GM12878 (cell line): Measurements from ENCODE around the gene FOXN4. TPM values are rescaled to one million over a fixed set of nuclear protein-coding genes. Genes with fewer than 3 reads are reported as not detected.

ENCODE experiments used
- ATAC-seq: fragments of 200-7000 bp; cut with Tn5 transposase; 3 replicates; pipeline ENCODE4 v1.9.1; 2020; ENCODE audit warnings: mild to moderate bottlenecking, moderate library complexity
- BruUV-seq: library from RNA; stranded (reverse); fragments of 400-500 nt; replicated peaks from 2 replicates; lab custom pipeline; 2021; lab: Mats Ljungman, UMichigan
- CTCF ChIA-PET: fragments of 300-600 bp; sonication (Branson Sonifier 250); formaldehyde crosslinking; extraction: SDS; loops from one replicate; lab custom pipeline; 2021; ENCODE audit warnings: inconsistent platforms; lab: Yijun Ruan, JAX
- POLR2A ChIA-PET: fragments of 350-600 bp; formaldehyde crosslinking; extraction: SDS; loops from one replicate; lab custom pipeline; 2021; ENCODE audit warnings: inconsistent platforms; lab: Charles Lee
- RAD21 ChIA-PET: fragments of 300-600 bp; sonication (Branson Sonifier 250); formaldehyde crosslinking; loops from one replicate; lab custom pipeline; 2023; ENCODE audit warnings: antibody characterized with exemption; ENCODE audit not compliant: unreplicated experiment; lab: Charles Lee
- SMC1A ChIA-PET: fragments of 300-600 bp; sonication (Branson Sonifier 250); formaldehyde crosslinking; loops from one replicate; lab custom pipeline; 2023; ENCODE audit not compliant: unreplicated experiment, uncharacterized antibody; lab: Charles Lee
- DNase-seq: peaks from one replicate; pipeline ENCODE4 v3.0.0-alpha.2; 2011; ENCODE audit warnings: low read depth, low spot score
- FAIRE-seq: peaks from 3 replicates; lab custom pipeline; 2011; peaks lifted over from hg19 to GRCh38; lab: Jason Lieb, UNC
- H2AFZ ChIP-seq: 2 replicates; pipeline ENCODE4 v1.6.0; 2011; ENCODE audit warnings: low read depth, low read length, control low read depth; ENCODE audit not compliant: control insufficient read depth
- H3K27ac ChIP-seq: 2 replicates; pipeline ENCODE4 v1.5.1; 2011; ENCODE audit warnings: control low read depth; ENCODE audit not compliant: control insufficient read depth, insufficient read depth
- H3K27me3 ChIP-seq, 2 experiments: replicated peaks in 1 of 2; 2 replicates each; pipeline versions ENCODE4 v1.6.0 to v1.6.1; 2011; ENCODE audit warnings: low read length in 1 of 2; ENCODE audit not compliant: control insufficient read depth in 2 of 2, insufficient read depth in 2 of 2
- H3K36me3 ChIP-seq, 2 experiments: 2 replicates each; pipeline ENCODE4 v1.5.1; 2011; ENCODE audit warnings: low read length in 1 of 2; ENCODE audit not compliant: control insufficient read depth in 2 of 2, insufficient read depth in 2 of 2
- H3K4me1 ChIP-seq: 2 replicates; pipeline ENCODE4 v1.6.1; 2011; ENCODE audit warnings: mild to moderate bottlenecking, low read length, moderate library complexity, mixed read lengths; ENCODE audit not compliant: control insufficient read depth, insufficient read depth
- H3K4me2 ChIP-seq: 2 replicates; pipeline ENCODE4 v1.6.0; 2011; ENCODE audit warnings: control low read depth; ENCODE audit not compliant: control insufficient read depth, insufficient read depth
- H3K4me3 ChIP-seq: fragments of 200-600 bp; sonication (generic); 2 replicates; pipeline ENCODE4 v1.5.1; 2016
- H3K79me2 ChIP-seq: 2 replicates; pipeline ENCODE4 v1.6.0; 2011; ENCODE audit warnings: low read length; ENCODE audit not compliant: control insufficient read depth, insufficient read depth
- H3K9ac ChIP-seq: 2 replicates; pipeline ENCODE4 v1.8.0; 2011; ENCODE audit warnings: low read length, control low read depth, mixed read lengths; ENCODE audit not compliant: control insufficient read depth, insufficient read depth
- H3K9me3 ChIP-seq: replicated peaks from 3 replicates; pipeline ENCODE4 v1.5.1; 2011; ENCODE audit warnings: mild to moderate bottlenecking, low read length; ENCODE audit not compliant: control insufficient read depth, insufficient read depth
- H4K20me1 ChIP-seq: 2 replicates; pipeline ENCODE4 v1.6.0; 2011; ENCODE audit not compliant: control insufficient read depth, insufficient read depth
- CBX3 ChIP-seq: fragments of 200-600 bp; sonication (generic); IDR thresholded peaks from 2 replicates; pipeline ENCODE4 v1.6.1; 2016; ENCODE audit warnings: low read depth, borderline replicate concordance
- JUND ChIP-seq: IDR thresholded peaks from 2 replicates; pipeline ENCODE4 v1.6.1; 2012; ENCODE audit warnings: low read depth, mild to moderate bottlenecking, low read length, improper control_type of control experiment, moderate library complexity
- MAX ChIP-seq: IDR thresholded peaks from 2 replicates; pipeline ENCODE4 v1.6.1; 2012; ENCODE audit warnings: low read depth, low read length, improper control_type of control experiment
- MTA3 ChIP-seq: IDR thresholded peaks from 2 replicates; pipeline ENCODE4 v1.6.1; 2012; ENCODE audit warnings: low read length, inconsistent platforms, borderline replicate concordance
- NBN ChIP-seq: fragments of 450-650 bp; IDR thresholded peaks from 2 replicates; pipeline ENCODE4 v1.6.1; 2016
- NR2C2 ChIP-seq: IDR thresholded peaks from 2 replicates; pipeline ENCODE4 v1.6.1; 2011; ENCODE audit warnings: borderline replicate concordance, low read depth; ENCODE audit not compliant: control insufficient read depth, insufficient read length
- RAD51 ChIP-seq: fragments of 450-650 bp; IDR thresholded peaks from 2 replicates; pipeline ENCODE4 v1.6.1; 2016; ENCODE audit warnings: moderate library complexity, mild to moderate bottlenecking, inconsistent platforms
- SIX5 ChIP-seq: IDR thresholded peaks from 2 replicates; pipeline ENCODE4 v1.6.1; 2011; ENCODE audit warnings: mild to moderate bottlenecking, low read depth, low read length, moderate library complexity; ENCODE audit not compliant: severe bottlenecking
- SP1 ChIP-seq: IDR thresholded peaks from one replicate; pipeline ENCODE4 v1.6.1; 2011; ENCODE audit warnings: low read depth, low read length
- STAT3 ChIP-seq: IDR thresholded peaks from 2 replicates; pipeline ENCODE4 v1.6.1; 2011; ENCODE audit warnings: low read depth, low read length, improper control_type of control experiment
- USF1 ChIP-seq: IDR thresholded peaks from 2 replicates; pipeline ENCODE4 v1.6.1; 2011; ENCODE audit warnings: borderline replicate concordance, low read depth, mild to moderate bottlenecking, moderate library complexity, mixed read lengths, low read length; ENCODE audit not compliant: insufficient read depth; ENCODE audit errors: extremely low read length
- YBX1 ChIP-seq: fragments of 450-650 bp; IDR thresholded peaks from 2 replicates; pipeline ENCODE4 v1.6.1; 2016; ENCODE audit warnings: antibody characterized with exemption
- WGBS: methylation state at CpG from one replicate; pipeline ENCODE4 v1.1.6; 2016; ENCODE audit warnings: low lambda C conversion rate; ENCODE audit not compliant: insufficient replicate concordance, insufficient coverage; ENCODE audit errors: missing lambda C conversion rate; 5-methylcytosine and 5-hydroxymethylcytosine counted together
- in situ Hi-C: fragments of 300-500 bp; cut with MboI; formaldehyde crosslinking; loops from 9 replicates; pipeline ENCODE4 v1.14.3; 2018; ENCODE audit warnings: mixed read lengths
- intact Hi-C: fragments of 100-400 bp; cut with micrococcal nuclease; formaldehyde crosslinking; loops from one replicate; pipeline ENCODE4 v1.14.2; 2022; ENCODE audit not compliant: unreplicated experiment
- polyA plus RNA-seq, 11 experiments: library from polyadenylated mRNA; depleted of rRNA in 4 of 11; unstranded in 6 of 11; stranded (reverse) in 5 of 11; fragments of >200 nt; fragmentation: Nextera tagmentation in 4 of 11; fragmentation: Illumina TruSeq in 1 of 11; extraction: Ambion mirVana in 4 of 11; extraction: Trizol in 1 of 11; gene quantifications; 1 replicate in 1 of 11; 2 replicates in 10 of 11; pipeline versions ENCODE4 v1.2.1 to v1.2.3, GENCODE V29; 2011 to 2016; ENCODE audit warnings: inconsistent platforms in 2 of 11, missing spikeins in 2 of 11, low read depth in 1 of 11
- total RNA-seq, 4 experiments: library from RNA; depleted of rRNA in 3 of 4; stranded (reverse); fragments of >200 nt in 3 of 4; fragmentation: Illumina TruSeq in 1 of 4; extraction: Trizol in 1 of 4; gene quantifications; 2 replicates each; pipeline versions ENCODE4 v1.2.1 to v1.2.3, GENCODE V29; 2013 to 2021

Gene FOXN4
- total and polyA plus RNA-seq, 10 of the 15 experiments (the other 5 are each of a cell fraction or from before 2014, with no cell fraction given), result not detected

GRCh38 chr12:109261087-109261486 lies 48.0 kb downstream of the FOXN4 start:
- CTCF ChIA-PET, result interaction anchor here (1.0 to 5.2 kb wide), 4 partner anchors 10 to 133 kb away, joined by 3 to 44 read pairs (median 12); no protein-coding TSS in a partner anchor
- SMC1A ChIA-PET, result interaction anchor here (2.1 kb wide), 1 partner anchor 133 kb away, joined by 5 read pairs; no protein-coding TSS in a partner anchor
- in situ Hi-C loops, result no loop called here

More at GRCh38 chr12:109261087-109261486, 48.0 kb downstream of the FOXN4 start:
- TF ChIP-seq CBX3 (no peak), SP1 (no peak), SIX5 (no peak), MTA3 (no peak), YBX1 (no peak), STAT3 (no peak), JUND (no peak), NR2C2 (no peak), NBN (no peak), RAD51 (no peak), MAX (no peak), USF1 (no peak)
- WGBS, result 36% methylated on average over 1 of the region's 1 CpG
- RAD21 ChIA-PET, result no interaction called here
- H3K4me2 ChIP-seq, result no peak overlapping the region
- no peak overlapping the region for H2AFZ ChIP-seq
- no TSS peak for BruUV-seq
- H3K4me3 ChIP-seq, result no peak overlapping the region
- no peaks in the 10 kb centered on the region for H3K27me3 ChIP-seq
- H3K9ac ChIP-seq, result no peak overlapping the region
- no peaks in the 10 kb centered on the region for H4K20me1 ChIP-seq
- no peak overlapping the region for H3K27ac ChIP-seq
- no peaks in the 10 kb centered on the region for H3K4me1 ChIP-seq
- H3K36me3 ChIP-seq, result no peaks in the 10 kb centered on the region; a peak in 1 of 4 replicates
- DNase-seq, result no peak
- H3K79me2 ChIP-seq, result no peaks in the 10 kb centered on the region
- H3K9me3 ChIP-seq, result no peaks in the 10 kb centered on the region
- no peak for FAIRE-seq
- no peak for ATAC-seq
- POLR2A ChIA-PET, result interaction anchor here (0.7 kb wide), 1 partner anchor 11 kb away, joined by 8 read pairs; no protein-coding TSS in a partner anchor
- intact Hi-C loops, result no loop called here
